Measurements from ENCODE around the gene SCML2. TPM values are rescaled to one million over a fixed set of nuclear protein-coding genes. Genes with fewer than 3 reads are reported as not detected.

The SCML2 gene
- total RNA-seq, 1 donor from 2014 or later = 0.79 TPM

DNA sequence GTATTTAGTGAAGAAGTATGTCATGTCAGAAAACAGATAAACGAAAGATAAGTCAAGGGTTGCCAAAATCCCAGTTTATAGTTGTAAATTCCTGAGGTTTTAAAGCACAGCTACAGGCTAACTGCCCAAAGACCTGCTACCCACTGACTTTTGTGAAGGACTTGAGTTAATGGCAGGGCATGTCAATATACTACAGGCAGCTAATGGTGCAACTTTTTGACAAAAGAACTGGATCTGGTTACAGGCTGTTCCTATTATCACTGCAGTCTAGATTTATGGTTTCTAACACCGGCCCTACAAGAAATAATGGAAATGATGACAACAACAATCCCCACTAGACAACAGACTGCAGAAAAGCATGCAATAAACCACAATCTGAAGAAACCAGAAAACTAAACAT is 6.4 kb downstream of the SCML2 start:
- H3K36me3 ChIP-seq (ENCODE audit: control insufficient read depth, insufficient read depth, low read length) = no peaks in the 10 kb centered on the region
- TF ChIP-seq, protein P1, sequence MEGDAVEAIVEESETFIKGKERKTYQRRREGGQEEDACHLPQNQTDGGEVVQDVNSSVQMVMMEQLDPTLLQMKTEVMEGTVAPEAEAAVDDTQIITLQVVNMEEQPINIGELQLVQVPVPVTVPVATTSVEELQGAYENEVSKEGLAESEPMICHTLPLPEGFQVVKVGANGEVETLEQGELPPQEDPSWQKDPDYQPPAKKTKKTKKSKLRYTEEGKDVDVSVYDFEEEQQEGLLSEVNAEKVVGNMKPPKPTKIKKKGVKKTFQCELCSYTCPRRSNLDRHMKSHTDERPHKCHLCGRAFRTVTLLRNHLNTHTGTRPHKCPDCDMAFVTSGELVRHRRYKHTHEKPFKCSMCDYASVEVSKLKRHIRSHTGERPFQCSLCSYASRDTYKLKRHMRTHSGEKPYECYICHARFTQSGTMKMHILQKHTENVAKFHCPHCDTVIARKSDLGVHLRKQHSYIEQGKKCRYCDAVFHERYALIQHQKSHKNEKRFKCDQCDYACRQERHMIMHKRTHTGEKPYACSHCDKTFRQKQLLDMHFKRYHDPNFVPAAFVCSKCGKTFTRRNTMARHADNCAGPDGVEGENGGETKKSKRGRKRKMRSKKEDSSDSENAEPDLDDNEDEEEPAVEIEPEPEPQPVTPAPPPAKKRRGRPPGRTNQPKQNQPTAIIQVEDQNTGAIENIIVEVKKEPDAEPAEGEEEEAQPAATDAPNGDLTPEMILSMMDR (IDR thresholded peaks at IDR 0.05; ENCODE audit: insufficient read depth, low read length, severe bottlenecking) = no peak
- FAIRE-seq = no peak

DNA sequence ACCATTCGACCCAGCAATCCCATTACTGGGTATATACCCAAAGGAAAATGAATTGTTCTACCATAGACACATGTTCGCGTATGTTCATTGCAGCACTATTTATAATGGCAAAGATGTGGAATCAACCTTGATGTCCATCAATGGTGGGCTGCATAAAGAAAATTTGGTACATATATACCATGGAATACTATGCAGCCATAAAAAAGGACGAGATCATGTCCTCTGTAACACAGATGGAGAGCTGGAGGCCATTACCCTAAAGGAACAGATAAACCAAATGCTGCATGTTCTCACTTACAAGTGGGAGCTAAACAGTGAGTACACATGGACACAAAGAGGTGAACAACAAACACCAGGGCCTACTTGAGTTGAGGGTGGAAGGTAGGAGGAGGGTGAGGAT is 45.1 kb downstream of the SCML2 start:
- no peak for FAIRE-seq
- H3K4me3 ChIP-seq (ENCODE audit: low read depth, low read length) = no peak overlapping the region
- TF ChIP-seq, protein P1 (IDR thresholded peaks at IDR 0.05; ENCODE audit: insufficient read depth, low read length, severe bottlenecking) = no peak

More for the DNA sequence above, 6.4 kb downstream of the SCML2 start:
- H3K27me3 ChIP-seq (ENCODE audit: control insufficient read depth, insufficient read depth, low read length) = no peaks in the 10 kb centered on the region
- DNase-seq (ENCODE audit: low read depth) = no peak
- H3K4me3 ChIP-seq (ENCODE audit: low read depth, low read length) = no peak overlapping the region

DNA sequence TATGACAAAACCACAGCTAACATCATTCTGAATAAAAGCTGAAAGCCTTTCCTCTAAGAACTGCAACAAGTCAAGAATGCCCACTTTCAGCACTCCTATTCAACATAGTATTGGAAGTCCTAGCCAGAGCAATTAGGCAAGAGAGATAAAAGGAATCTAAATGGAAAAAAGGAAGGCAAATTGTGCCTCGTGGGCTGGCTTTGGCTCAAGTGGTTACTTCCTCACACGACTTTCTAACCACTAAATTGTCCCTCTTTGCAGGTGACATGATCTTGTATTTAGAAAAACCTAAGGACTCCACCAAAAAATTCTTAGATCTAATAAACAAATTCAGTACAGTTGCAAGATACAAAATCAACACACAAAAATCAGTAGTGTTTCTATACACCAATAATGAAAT is 57.2 kb downstream of the SCML2 start:
- no peak for DNase-seq (ENCODE audit: low read depth)
- TF ChIP-seq, protein P1 (IDR thresholded peaks at IDR 0.05; ENCODE audit: insufficient read depth, low read length, severe bottlenecking) = no peak
- no peak for FAIRE-seq
- no peak overlapping the region for H3K4me3 ChIP-seq (ENCODE audit: low read depth, low read length)
- no peaks in the 10 kb centered on the region for H3K27me3 ChIP-seq (ENCODE audit: control insufficient read depth, insufficient read depth, low read length)
- no peaks in the 10 kb centered on the region for H3K36me3 ChIP-seq (ENCODE audit: control insufficient read depth, insufficient read depth, low read length)

More for the DNA sequence above, 45.1 kb downstream of the SCML2 start:
- Histone ChIP-seq H3K27me3 (ENCODE audit: control insufficient read depth, insufficient read depth, low read length) (no peaks in the 10 kb centered on the region), H3K36me3 (ENCODE audit: control insufficient read depth, insufficient read depth, low read length) (no peaks in the 10 kb centered on the region)
- no peak for DNase-seq (ENCODE audit: low read depth)

DNA sequence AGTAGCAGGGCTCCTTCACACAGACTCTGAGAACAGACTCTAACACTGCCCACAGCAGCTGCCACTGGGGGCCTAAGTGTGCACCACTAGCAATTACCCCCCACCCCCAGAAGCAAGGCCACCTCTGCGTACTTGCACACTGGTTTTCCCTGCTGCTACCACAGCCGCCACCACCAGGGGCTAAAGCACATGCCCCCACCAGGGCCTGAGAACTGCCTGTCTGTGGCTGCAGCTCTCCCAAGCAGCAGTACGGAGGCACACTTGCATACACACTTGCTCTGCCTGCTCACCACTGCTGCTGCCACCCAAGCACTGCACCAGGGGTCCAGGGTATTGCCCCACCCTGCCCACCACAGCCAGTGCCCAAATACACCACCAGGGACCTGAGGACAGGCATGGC is 59.6 kb downstream of the SCML2 start:
- FAIRE-seq = no peak
- DNase-seq (ENCODE audit: low read depth) = no peak
- Histone ChIP-seq H3K27me3 (ENCODE audit: control insufficient read depth, insufficient read depth, low read length) (no peaks in the 10 kb centered on the region), H3K36me3 (ENCODE audit: control insufficient read depth, insufficient read depth, low read length) (no peaks in the 10 kb centered on the region), H3K4me3 (ENCODE audit: low read depth, low read length) (no peak overlapping the region)
- TF ChIP-seq, protein P1 (IDR thresholded peaks at IDR 0.05; ENCODE audit: insufficient read depth, low read length, severe bottlenecking) = no peak

DNA sequence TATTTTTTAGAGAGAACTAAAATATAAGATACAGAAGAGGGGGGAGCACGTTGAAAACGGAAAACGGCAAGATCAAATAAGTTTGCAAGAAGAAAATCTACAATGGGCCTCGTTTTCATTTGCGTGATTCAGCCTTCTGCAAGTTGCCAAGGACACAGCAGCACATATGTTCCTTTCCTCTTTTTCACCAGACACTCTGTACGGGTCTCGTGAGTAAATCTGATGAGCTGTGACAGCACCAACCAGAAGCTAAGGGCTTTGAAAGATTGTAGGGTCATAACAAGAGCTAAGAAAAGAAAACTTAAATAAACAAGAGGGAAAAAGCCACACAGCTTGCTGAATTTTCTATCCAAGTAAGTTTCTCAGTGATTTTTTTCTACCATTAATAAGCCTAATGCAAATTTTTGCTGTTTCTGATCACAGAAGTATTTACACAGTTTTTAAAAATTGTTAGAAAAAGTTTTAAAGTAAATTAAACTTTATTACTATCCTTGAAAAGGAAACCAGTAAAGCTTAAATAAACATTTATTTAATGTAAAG is 63.4 kb downstream of the SCML2 start:
- TF ChIP-seq, protein P1 (IDR thresholded peaks at IDR 0.05; ENCODE audit: insufficient read depth, low read length, severe bottlenecking) = no peak
- DNase-seq (ENCODE audit: low read depth) = no peak
- no peak for FAIRE-seq
- no peaks in the 10 kb centered on the region for H3K27me3 ChIP-seq (ENCODE audit: control insufficient read depth, insufficient read depth, low read length)
- H3K4me3 ChIP-seq (ENCODE audit: low read depth, low read length) = no peak overlapping the region
- H3K36me3 ChIP-seq (ENCODE audit: control insufficient read depth, insufficient read depth, low read length) = no peaks in the 10 kb centered on the region

DNA sequence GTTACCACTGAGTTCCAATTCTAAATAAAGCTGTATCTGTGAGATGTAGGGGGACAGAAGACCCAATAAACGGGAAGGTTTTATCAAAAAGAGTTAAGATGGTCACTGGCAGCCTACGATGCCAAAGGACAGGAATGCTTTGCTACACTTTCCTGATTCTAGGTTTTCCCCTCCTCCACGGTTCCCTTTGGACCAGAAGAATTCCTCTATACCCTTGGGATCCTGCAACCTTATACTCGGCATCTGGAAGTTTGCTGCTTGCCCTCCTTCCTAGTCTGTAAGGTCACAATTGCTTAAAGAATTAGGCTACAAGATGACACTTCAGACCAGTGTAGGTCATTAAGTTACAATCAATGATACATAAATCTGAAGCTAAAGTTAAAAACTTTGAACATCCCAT is 64.3 kb downstream of the SCML2 start:
- H3K36me3 ChIP-seq (ENCODE audit: control insufficient read depth, insufficient read depth, low read length) = no peaks in the 10 kb centered on the region
- no peak for FAIRE-seq
- DNase-seq (ENCODE audit: low read depth) = no peak
- no peak overlapping the region for H3K4me3 ChIP-seq (ENCODE audit: low read depth, low read length)
- TF ChIP-seq, protein P1 (IDR thresholded peaks at IDR 0.05; ENCODE audit: insufficient read depth, low read length, severe bottlenecking) = no peak
- no peaks in the 10 kb centered on the region for H3K27me3 ChIP-seq (ENCODE audit: control insufficient read depth, insufficient read depth, low read length)
